ENCODE results near the gene NCR3LG1.

- TF ChIP-seq REST (IDR thresholded peaks at IDR 0.05), result no peak
- no peak for TF ChIP-seq CTCF (IDR thresholded peaks at IDR 0.05)
- no peak for TF ChIP-seq HMGXB4 (CRISPR knock-in tag; IDR thresholded peaks at IDR 0.05; ENCODE audit: borderline replicate concordance)
- no peak for TF ChIP-seq POLR2A (IDR thresholded peaks at IDR 0.05; ENCODE audit: low read length)
- no peak for TF ChIP-seq ELK1 (IDR thresholded peaks at IDR 0.05; ENCODE audit: low read depth, low read length)
These were observed 48.6 kb downstream of the NCR3LG1 start for GRCh38 chr11:17400048-17400775.

Data from A549 (cell line).